C4-2B (cell line): Measurements from ENCODE around the gene FLOT1.
"Not testable (repeated sequence)": the region's sequence is repeated elsewhere in the genome, so short reads cannot be mapped to it uniquely, and the experiment has no call there.

Experiments
- H3K27ac ChIP-seq: fragments of 450-650 bp; 2 replicates; pipeline ENCODE4 v1.5.1; 2017
- ZFX ChIP-seq: fragments of 450-650 bp; IDR thresholded peaks from 2 replicates; pipeline ENCODE4 v1.6.1; 2017
- TF ChIP-seq, protein P1 (sequence below): fragments of 450-650 bp; conservative IDR thresholded peaks from 2 replicates; pipeline ENCODE4 v1.5.1; 2017; ENCODE audit warnings: mild to moderate bottlenecking

FLOT1 gene

DNA sequence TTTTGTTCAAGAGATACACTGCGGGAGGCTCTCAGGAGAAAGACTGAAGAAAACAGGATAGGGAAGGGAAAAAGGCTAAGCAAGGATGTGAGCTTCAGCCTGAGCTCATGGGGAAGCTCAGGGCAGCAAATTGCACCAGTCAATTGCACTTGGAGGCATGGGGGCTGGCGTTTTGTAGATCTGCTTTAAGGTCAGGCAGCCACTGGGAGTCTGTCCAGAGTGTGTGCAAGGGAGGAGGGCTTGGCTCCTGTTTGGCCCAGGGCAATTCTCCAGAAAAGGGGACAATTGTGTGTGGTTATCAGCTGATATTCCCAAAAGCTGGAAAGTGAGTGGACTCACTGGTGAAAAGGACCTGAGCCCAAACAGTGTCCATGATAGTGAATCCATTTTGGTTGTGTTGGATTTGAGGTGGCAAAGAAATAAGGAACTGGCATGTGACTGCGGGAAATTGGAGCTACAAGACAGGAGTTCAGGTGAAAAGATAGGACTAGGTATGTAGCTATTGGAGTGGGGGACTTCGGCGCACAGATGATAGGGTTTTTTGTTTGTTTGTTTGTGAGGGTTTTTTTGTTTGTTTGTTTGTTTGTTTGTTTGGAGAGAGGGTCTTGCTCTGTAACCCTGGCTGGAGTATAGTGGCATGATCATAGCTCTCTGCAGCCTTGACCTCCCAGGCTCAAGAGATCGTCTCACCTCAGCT, 24.1 kb upstream of the FLOT1 start:
- no peak for TF ChIP-seq ZFX
- TF ChIP-seq, protein P1, sequence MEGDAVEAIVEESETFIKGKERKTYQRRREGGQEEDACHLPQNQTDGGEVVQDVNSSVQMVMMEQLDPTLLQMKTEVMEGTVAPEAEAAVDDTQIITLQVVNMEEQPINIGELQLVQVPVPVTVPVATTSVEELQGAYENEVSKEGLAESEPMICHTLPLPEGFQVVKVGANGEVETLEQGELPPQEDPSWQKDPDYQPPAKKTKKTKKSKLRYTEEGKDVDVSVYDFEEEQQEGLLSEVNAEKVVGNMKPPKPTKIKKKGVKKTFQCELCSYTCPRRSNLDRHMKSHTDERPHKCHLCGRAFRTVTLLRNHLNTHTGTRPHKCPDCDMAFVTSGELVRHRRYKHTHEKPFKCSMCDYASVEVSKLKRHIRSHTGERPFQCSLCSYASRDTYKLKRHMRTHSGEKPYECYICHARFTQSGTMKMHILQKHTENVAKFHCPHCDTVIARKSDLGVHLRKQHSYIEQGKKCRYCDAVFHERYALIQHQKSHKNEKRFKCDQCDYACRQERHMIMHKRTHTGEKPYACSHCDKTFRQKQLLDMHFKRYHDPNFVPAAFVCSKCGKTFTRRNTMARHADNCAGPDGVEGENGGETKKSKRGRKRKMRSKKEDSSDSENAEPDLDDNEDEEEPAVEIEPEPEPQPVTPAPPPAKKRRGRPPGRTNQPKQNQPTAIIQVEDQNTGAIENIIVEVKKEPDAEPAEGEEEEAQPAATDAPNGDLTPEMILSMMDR: no peak
- H3K27ac ChIP-seq: no peak overlapping the region

DNA sequence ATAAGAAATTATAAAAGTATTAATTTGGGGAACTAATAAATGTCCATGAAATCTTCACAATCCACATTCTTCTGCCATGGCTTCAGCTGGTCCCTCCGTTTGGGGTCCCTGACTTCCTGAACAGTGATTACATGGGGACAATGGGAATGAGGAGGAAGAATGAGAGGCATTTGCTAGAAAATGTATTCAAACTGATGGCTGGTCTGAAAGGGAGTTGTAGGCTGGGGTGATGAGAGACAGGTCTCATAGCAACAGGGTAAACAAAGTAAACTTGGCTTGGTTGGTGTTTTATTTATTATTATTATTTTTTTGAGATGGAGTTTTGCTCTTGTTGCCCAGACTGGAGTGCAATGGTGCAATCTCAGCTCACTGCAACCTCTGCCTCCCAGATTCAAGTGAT, 23.0 kb upstream of the FLOT1 start:
- not testable (repeated sequence) for H3K27ac ChIP-seq

DNA sequence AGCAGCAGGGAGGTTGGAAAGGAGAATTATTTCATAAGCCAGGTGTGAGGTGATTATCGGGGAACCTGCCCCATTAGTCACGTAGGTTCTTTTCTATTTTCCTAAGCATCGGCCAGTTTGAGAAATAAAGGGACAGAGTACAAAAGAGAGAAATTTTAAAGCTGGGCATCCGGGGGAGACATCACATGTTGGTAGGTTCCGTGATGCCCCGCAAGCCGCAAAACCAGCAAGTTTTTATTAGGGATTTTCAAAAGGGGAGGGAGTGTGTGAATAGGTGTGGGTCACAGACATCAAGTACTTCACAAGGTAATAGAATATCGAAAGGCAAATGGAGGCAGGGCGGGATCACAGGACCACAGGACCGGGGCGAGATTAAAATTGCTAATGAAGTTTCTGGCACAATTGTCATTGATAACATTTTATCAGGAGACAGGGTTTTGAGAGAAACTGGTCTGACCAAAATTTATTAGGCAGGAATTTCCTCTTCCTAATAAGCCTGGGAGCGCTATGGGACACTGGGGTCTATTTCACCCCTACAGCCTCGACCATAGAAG, 22.1 kb upstream of the FLOT1 start:
- not testable (repeated sequence) for H3K27ac ChIP-seq

DNA sequence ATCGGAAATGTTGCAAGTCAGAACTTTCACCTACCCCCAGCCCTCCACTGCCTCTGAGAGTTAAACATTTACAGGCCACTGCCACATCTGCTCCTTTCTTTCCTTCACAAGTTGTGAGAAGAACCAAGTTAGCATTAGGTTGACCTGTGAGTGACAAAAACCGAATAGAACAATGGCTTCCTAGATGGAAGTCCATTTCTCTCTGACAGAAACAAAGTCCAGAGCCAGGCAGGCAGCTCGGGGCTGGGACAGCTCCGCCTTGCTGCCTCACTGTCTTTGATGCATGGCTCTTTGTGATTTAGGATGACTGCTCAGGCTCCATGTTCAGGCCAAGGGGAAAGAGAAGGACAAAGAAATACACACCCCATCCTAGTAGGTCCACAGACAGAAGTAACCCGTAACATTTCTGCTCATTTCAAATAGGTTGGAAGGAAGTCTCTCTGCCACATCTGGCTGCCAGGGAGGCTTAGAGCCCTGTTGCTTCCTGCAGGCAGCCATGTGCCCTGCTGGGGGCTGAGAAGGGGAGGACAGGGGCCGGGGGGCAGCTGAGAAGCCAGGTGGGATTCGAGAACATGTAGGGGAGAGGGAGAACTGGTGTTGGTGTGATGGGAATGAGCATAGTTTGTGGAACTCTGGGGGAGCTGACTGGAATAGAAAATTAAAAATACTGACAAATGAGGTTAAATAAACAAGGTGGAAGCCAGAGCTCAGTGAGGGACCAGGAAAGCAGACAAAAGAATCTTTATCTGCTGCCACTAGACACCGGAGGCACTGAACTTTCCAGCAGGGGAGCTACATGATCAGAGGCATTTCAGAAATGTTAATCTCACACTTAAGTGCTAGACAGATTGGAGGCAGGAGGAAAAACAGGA, 21.4 kb upstream of the FLOT1 start:
- TF ChIP-seq ZFX: no peak
- TF ChIP-seq, protein P1: no peak
- no peak overlapping the region for H3K27ac ChIP-seq

DNA sequence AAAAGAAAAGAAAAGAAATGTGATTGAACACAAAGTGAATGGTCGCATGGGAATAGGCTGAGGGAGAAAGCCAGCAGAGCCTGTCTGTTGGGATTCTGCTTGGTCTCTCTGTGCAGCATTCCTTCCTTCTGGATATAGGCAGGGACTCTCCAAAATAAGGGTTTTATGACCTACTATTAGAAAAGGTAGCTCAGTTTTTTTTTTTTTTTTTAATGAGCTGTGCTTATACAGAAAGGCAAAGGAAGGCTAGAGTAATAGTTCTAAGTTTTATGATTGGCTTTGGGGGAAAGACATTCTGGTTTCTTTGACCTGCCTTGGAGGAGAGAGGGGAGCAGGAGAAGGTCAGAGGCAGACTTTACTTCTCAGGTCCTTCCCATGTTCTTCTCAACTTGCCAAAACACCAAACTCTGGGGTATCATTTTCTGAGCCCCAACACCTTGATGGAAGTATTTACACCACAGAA, 20.7 kb upstream of the FLOT1 start:
- no peak overlapping the region for H3K27ac ChIP-seq
- TF ChIP-seq, protein P1: no peak
- TF ChIP-seq ZFX: no peak

DNA sequence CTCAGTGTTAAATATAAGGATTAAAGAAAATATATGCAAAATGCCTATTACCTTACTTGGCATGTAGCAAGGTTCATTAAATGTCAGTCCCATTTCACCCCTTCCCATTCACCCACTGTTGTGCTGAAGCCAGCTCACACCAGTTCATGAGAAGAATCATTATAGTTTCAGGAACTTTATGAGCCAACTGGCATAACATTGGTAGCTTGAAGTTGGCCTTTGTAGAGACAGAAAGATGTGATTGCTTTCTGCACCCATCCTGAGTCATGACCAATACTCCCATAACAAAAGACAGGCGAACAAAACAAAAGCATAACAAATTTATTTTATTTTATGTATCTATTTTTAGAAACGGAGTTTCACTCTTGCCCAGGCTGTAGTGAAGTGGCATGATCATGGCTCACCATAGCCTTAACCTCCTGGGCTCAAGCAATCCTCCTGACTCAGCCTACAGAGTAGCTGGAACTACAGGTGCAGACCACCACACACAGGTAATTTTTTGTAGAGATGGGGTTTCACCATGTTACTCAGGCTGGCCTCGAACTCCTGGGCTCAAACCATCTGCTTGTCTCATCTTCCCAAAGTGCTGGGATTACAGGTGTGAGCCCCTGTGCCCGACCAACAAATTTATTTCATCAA, 19.4 kb upstream of the FLOT1 start:
- H3K27ac ChIP-seq: no peak overlapping the region
- TF ChIP-seq ZFX: no peak
- TF ChIP-seq, protein P1: no peak

DNA sequence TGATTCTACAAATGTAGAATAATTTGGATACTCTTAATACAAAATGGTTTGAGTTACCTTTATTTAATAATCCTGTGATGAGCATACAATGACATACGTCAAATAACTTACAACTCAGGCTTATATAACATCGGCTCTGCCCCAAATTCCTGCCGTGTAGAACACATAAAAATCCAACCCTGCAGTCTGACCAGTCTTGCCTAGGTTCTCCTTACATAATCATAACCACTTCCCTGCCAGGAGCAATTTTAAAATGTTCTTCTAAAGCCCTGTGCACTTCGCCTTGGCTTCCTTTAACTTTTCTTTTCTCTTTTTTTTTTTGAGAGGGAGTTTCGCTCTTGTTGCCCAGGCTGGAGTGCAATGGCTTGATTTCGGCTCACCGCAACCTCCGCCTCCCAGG, 18.1 kb upstream of the FLOT1 start:
- H3K27ac ChIP-seq: no peak overlapping the region
- TF ChIP-seq, protein P1: no peak
- TF ChIP-seq ZFX: no peak

DNA sequence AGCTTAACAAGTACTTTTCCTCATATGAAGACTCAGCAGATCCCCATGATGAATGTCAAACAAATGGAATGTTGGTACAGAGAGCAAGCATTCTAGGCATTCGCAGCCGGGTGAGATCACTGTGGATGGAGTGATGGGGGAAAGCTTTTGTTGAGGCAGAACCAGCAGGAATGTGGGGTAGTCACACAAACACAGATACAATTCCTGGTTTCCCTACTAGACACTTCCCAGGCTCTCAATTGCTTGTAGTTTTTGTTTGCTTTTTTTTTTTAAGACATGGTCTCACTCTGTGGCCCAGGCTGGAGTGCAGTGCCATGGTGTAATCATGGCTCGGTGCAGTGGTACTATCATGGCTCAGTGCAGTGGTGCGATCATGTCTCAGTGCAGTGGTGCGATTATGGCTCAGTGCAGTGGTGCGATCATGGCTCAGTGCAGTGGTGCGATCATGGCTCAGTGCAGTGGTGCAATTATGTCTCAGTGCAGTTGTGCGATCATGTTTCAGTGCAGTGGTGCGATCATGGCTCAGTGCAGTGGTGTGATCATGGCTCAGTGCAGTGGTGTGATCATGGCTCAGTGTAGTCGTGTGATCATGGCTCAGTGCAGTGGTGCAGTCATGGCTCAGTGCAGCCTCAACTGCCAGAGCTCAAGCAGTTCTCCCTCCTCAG, 17.2 kb upstream of the FLOT1 start:
- no peak overlapping the region for H3K27ac ChIP-seq
- TF ChIP-seq, protein P1: no peak
- TF ChIP-seq ZFX: no peak
